Inferior parietal cortex (tissue), 1 donor: Measurements from ENCODE around the gene HTT.

Experiments
- DNase-seq: peaks from one replicate; pipeline ENCODE4 v3.0.0-alpha.2; 2016; ENCODE audit errors: extremely low spot score

HTT gene

DNA sequence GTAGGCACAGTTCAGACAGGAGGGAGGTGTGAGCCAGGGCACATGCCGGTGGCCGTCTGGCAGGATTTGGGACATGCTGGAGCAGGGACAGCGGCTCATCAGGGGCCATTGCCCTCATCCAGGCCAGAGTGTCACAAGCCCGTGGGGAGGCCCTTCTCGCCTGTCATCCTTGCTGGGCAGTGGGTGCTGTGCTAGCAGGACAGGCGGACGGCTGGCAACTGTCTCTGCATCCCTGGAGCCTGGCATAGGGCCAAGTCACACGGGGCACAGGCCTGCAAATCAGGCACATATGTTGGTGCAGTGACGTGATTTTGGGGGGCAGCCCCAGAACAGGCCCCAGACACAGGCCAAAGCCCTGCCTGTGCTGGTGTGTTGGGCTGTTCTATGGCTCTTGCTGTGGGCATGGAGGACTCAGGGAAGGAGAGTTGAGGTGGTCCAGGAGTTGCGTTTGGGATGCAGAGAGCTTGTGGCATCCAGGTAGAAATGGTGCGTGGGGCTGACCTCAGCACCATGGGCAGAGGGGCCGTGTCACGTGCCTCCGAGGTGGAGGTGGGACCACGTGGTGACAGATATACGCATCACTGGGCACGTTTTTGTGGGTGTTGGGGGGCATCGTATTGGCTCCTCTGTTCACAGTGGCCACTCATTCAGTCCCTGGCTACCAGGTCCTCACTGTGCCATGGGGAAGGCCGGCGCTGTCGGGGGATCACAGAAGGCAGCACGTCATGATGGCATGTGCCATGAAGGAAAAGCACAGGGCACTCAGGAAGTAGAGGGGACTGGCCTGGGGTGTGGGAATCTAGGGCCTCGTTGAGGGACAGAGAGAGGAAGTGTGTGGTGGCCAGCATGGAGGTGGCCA, 159.9 kb downstream of the HTT start:
- no peak for DNase-seq

DNA sequence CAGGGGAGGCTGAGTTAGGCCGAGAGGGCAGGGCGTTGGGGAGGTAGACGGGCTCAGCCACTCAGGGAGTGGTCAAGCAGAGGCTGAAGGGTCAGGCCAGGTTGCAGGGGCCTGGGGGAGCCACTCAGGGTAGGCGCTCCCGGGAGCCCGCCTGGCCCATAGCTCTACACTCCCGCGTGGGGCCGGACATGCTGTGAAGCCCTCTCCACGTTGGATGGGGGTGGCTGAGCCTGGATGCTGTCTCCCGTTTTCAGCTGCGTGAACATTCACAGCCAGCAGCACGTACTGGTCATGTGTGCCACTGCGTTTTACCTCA, 160.5 kb downstream of the HTT start:
- DNase-seq: no peak

DNA sequence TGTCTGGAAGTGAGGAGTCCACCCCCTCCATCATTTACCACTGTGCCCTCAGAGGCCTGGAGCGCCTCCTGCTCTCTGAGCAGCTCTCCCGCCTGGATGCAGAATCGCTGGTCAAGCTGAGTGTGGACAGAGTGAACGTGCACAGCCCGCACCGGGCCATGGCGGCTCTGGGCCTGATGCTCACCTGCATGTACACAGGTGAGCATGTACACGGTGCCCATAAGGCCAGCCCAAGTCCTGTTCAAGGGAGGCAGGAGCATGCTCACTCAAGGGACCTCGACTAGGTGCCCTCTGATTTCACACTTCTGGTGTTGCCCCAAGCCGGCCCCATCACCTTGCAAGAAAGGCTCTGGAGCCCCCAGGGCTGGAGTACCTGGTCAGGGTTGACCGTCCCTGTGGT, 161.1 kb downstream of the HTT start:
- DNase-seq: no peak

DNA sequence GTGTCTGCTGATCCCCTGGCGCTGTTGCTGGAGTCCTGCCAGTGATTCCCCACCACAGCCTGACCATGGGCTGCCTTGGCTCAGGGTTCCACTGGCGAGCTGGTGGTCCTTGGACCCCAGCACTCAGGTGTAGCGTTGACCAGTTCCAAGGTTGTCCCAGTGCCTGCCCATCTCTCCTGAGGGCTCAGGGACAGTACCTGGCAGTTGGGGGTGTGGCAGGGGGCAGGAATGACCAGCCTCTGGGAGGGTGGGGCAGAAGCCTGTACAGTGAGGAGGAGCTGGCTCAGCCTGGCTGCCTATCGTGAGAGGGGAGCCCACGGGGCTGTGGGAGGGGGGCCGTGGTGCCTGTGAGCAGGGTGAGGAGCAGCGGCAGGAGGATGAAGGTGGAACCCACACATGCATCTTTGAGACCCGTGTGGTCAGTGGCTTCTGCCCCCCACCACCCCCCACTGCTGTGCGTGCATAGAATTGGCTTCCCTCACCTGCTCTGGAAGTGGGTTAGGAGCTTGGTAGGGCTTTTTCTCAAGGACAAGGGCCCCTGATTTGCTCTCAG, 161.9 kb downstream of the HTT start:
- no peak for DNase-seq

DNA sequence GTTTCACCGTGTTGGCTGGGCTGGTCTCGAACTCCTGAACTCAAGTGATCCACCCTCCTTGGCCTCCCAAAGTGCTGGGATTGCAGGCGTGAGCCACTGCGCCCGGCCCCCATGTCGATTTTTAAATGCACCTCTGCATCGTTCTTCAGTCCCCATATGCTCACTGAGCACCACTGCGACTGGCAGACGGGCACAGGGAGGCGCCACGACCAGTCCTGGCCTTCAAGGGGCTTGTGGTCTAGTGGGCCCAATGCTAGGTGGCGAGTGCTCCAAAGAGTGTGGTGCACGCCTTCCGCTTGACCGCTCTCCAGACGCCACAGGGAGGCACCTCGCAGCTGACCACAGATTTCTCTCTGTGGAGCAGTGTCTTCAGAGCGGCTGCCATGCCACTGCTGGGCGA, 162.8 kb downstream of the HTT start:
- no peak for DNase-seq

DNA sequence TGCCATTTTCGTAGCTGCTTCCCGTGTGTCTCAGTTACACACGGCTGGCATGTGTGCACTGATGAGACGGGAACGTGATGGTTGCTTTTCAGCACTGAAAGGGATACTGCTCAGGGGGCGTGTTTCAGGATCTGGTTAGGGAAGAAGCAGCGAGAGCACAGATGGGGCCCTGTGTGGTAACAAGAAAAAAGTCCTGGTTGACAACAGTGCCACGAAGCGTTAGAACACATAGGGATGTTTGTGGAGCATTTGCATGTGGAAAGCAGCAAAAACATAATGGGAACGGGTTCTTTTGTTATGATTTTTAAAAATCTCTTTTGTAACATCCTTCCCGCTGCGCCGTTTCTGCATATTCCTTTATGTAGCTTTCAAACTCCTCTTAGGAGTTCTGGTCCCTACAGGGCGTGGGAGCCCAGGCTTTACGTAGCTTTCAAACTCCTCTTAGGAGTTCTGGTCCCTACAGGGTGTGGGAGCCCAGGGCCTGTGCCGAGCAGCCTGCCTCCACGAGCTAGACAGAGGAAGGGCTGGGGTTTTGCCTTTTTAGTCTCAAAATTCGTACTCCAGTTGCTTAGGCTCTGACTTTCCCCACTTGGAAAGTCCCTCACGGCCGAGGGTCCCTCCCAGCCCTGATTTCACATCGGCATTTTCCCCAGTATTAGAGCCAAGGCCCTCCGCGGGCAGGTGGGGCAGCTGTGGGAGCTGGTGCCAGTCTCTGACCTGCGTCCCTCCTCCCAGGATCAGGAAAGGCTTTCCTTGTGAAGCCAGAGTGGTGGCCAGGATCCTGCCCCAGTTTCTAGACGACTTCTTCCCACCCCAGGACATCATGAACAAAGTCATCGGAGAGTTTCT, 163.5 kb downstream of the HTT start:
- DNase-seq: peak; percentile 20

DNA sequence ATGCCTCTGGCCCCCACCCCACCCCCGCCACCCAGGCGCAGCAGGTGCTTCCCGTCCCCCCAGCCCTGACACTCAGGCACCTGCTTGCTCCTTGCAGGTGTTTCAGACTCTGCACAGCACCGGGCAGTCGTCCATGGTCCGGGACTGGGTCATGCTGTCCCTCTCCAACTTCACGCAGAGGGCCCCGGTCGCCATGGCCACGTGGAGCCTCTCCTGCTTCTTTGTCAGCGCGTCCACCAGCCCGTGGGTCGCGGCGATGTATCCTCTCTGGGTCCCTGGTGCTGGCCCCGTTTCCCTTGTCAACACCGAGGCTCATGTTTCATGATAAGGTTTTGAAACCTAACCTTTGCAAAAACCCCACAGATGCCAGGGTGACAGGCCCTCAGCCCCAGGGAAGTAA, 164.2 kb downstream of the HTT start:
- DNase-seq: no peak

DNA sequence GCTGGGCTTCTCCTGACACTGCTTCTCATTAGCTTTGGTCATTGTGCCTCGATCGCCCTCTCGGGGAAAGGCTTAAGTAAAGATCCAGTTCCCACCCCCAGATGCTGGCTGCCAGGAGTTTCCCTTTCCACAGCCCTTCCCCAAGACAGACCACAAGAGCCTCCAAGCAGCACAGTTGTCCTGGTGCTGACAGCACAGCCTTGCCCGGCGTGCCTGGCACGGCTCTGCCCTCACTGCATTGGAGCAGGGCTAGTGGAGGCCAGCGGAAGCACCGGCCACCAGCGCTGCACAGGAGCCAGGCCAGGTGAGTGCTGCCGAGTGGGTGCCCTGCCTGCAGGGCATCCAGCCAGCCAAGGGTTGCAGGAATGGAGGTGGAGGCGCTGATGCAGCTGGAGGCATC, 164.8 kb downstream of the HTT start:
- no peak for DNase-seq

DNA sequence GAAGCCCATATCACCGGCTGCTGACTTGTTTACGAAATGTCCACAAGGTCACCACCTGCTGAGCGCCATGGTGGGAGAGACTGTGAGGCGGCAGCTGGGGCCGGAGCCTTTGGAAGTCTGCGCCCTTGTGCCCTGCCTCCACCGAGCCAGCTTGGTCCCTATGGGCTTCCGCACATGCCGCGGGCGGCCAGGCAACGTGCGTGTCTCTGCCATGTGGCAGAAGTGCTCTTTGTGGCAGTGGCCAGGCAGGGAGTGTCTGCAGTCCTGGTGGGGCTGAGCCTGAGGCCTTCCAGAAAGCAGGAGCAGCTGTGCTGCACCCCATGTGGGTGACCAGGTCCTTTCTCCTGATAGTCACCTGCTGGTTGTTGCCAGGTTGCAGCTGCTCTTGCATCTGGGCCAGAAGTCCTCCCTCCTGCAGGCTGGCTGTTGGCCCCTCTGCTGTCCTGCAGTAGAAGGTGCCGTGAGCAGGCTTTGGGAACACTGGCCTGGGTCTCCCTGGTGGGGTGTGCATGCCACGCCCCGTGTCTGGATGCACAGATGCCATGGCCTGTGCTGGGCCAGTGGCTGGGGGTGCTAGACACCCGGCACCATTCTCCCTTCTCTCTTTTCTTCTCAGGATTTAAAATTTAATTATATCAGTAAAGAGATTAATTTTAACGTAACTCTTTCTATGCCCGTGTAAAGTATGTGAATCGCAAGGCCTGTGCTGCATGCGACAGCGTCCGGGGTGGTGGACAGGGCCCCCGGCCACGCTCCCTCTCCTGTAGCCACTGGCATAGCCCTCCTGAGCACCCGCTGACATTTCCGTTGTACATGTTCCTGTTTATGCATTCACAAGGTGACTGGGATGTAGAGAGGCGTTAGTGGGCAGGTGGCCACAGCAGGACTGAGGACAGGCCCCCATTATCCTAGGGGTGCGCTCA, 165.8 kb downstream of the HTT start:
- DNase-seq: no peak

DNA sequence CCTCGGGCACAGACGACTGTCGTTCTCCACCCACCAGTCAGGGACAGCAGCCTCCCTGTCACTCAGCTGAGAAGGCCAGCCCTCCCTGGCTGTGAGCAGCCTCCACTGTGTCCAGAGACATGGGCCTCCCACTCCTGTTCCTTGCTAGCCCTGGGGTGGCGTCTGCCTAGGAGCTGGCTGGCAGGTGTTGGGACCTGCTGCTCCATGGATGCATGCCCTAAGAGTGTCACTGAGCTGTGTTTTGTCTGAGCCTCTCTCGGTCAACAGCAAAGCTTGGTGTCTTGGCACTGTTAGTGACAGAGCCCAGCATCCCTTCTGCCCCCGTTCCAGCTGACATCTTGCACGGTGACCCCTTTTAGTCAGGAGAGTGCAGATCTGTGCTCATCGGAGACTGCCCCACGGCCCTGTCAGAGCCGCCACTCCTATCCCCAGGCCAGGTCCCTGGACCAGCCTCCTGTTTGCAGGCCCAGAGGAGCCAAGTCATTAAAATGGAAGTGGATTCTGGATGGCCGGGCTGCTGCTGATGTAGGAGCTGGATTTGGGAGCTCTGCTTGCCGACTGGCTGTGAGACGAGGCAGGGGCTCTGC, 166.5 kb downstream of the HTT start:
- no peak for DNase-seq

DNA sequence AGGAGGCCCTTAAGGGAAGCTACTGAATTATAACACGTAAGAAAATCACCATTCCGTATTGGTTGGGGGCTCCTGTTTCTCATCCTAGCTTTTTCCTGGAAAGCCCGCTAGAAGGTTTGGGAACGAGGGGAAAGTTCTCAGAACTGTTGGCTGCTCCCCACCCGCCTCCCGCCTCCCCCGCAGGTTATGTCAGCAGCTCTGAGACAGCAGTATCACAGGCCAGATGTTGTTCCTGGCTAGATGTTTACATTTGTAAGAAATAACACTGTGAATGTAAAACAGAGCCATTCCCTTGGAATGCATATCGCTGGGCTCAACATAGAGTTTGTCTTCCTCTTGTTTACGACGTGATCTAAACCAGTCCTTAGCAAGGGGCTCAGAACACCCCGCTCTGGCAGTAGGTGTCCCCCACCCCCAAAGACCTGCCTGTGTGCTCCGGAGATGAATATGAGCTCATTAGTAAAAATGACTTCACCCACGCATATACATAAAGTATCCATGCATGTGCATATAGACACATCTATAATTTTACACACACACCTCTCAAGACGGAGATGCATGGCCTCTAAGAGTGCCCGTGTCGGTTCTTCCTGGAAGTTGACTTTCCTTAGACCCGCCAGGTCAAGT, 167.5 kb downstream of the HTT start:
- no peak for DNase-seq

DNA sequence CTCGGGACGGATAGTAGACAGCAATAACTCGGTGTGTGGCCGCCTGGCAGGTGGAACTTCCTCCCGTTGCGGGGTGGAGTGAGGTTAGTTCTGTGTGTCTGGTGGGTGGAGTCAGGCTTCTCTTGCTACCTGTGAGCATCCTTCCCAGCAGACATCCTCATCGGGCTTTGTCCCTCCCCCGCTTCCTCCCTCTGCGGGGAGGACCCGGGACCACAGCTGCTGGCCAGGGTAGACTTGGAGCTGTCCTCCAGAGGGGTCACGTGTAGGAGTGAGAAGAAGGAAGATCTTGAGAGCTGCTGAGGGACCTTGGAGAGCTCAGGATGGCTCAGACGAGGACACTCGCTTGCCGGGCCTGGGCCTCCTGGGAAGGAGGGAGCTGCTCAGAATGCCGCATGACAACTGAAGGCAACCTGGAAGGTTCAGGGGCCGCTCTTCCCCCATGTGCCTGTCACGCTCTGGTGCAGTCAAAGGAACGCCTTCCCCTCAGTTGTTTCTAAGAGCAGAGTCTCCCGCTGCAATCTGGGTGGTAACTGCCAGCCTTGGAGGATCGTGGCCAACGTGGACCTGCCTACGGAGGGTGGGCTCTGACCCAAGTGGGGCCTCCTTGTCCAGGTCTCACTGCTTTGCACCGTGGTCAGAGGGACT, 168.8 kb downstream of the HTT start:
- no peak for DNase-seq

DNA sequence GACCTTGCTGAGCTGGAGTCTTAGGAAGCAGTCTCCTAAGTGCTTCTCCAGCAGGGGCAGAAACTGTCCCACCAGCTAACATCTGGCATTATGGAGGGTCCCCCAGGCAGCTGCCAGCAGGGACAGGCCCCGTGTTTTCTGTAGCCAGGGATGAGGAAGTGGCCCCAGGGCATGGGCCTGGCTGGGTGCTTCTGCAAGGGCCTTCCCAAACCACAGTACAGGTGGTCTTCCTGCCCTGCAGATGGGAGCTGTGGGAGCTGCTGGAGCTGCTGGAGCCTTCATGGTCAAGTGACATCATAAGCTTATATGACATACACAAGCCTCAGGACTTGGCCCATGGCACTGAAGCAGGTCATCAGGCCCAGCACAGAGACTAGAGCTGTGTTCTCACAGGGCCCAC, 169.5 kb downstream of the HTT start:
- no peak for DNase-seq

DNA sequence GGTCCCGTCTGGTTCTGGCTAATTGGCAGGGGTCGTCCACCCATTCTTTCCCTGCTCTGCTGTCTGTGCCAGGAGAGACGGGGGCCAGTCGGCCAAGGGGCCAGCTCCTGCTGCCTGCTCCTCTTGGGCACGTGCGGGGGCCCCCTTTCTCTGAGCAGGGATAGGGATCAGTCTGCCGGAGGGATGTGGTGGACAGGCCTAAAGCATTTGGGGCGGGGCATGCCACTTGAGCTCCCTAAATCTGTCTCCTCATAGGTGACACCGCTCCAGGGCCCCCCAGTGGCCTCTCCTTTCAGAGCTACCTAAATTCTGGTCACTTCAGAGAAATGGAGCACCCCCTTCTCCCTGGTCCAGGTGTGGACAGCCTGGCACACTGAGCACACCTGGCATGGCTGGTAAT, 170.3 kb downstream of the HTT start:
- no peak for DNase-seq

DNA sequence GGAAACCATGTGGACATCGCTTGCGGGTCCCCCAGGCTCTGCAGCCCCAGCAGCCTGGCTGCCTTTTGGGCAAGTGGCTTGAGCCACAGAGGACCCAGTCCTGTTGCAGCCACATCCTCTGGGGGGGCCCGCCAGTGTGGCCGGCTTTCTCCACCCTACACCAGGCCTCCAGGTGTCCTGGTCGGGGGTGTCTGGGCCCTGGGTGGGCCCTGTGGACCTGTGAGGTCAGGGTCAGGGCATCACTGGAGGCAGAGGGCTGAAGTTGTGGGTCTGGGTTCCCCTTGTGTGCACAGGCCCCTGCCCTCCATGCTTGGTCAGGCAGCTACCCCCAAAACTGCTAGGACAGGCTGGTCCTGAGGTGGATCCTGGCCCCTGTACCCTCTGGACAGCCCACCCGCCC, 171.2 kb downstream of the HTT start:
- no peak for DNase-seq

DNA sequence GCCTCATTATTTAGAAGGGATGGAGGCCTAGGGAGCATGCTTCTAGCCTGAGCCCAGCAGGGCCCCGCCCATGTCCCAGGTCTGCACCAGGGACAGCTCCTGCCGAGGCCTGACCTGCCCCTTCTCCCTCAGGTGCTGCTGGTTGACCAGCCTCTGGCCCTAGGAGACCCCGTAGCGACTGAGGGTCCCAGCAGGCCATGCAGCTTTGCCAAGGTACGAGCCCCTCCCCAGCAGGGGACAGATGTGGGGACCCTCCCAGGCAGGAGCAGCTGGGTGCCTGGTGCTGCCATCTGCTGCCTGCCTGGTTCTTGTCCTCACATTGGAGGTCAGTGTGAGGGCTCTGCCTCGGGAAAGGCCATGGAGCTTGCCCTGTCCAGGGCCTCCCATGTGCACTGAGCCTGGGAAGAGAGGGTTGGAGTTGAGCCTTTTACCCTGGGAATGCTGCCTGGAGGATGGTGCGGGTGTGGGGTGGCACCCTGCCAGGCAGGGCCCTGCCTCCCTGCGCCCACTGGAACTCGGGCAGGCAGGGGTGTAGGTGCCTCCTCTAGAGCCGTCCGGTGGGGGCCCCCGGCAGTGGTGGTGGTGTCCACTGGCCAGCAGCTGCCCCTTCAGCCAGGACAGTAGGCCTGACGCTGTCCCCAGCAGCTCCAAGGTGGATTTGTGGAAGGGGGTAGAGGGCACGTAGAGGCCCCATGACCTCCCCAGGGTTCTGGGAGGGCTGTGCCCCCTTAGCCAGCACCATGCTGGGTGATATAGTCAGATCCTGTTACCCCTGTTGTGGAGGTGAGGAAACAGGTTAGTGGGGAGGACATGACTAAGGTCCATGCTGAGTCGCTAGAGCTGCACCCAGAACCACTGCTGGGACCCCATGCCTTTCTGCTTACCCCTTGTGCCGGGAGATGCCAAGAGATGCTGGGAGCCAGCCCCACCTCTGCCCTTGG, 172.2 kb downstream of the HTT start:
- DNase-seq: no peak

DNA sequence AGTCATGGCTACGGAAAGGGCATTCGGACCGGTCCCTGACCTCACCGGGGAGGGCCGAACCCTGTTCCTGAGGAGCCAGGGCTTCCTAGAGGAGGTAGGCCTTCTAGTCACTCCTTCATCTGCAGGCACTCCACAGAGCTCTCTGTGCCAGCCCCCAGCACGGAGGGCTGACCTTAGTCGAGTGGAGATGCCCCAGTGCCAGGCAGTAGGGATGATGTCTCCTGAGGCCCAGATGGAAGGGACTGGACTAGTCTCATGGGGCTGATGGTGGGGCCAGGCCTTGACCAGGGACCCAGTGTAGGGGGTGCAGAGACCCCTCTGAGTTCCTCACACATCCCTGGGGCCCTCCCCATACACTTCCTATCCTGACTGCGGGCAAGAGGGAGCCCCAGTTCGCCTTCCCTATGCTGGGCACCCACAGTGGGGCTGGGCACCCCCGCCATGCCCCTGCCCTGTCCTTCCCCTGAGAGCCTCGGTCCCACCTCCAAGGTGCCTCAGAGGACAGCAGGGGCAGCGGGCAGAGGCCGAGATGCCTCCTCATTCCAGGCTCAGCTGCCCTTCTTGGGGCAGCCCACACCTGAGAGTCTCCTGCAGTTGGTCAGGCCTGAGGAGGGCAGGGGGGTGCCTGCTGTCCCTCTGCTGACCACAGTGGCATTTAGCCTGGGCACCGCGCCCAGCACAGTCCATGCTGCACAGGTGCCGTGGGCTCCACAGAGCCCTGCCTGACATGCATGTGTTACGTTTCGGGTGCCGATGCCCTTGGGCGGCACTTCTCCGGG, 173.1 kb downstream of the HTT start:
- DNase-seq: no peak

DNA sequence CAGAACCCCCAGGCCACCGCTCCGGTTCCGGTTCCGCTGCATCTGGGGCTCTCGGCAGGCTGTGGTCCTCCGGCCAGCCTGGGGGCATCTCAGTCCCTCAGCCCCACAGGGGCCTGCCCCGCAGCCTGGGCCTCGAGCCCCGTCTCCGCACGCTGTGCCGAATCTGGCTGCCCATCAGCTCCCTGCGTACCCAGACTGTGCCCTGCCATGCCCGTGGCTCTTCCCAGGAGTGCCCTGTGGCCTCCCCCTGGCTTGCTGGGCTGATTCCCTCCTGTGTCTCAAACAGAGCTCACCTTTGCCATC, 173.6 kb downstream of the HTT start:
- DNase-seq: no peak
